Fibroblast of skin of left quadriceps (primary cell): Measurements from ENCODE around the gene PITRM1.
"Not testable (repeated sequence)": the region's sequence is repeated elsewhere in the genome, so short reads cannot be mapped to it uniquely, and the experiment has no call there.

Experiments used
- DNase-seq, 2 experiments: peaks; one replicate each; pipeline ENCODE4 v3.0.0-alpha.2; 2013; ENCODE audit warnings: low read depth in 2 of 2

PITRM1 gene

DNA sequence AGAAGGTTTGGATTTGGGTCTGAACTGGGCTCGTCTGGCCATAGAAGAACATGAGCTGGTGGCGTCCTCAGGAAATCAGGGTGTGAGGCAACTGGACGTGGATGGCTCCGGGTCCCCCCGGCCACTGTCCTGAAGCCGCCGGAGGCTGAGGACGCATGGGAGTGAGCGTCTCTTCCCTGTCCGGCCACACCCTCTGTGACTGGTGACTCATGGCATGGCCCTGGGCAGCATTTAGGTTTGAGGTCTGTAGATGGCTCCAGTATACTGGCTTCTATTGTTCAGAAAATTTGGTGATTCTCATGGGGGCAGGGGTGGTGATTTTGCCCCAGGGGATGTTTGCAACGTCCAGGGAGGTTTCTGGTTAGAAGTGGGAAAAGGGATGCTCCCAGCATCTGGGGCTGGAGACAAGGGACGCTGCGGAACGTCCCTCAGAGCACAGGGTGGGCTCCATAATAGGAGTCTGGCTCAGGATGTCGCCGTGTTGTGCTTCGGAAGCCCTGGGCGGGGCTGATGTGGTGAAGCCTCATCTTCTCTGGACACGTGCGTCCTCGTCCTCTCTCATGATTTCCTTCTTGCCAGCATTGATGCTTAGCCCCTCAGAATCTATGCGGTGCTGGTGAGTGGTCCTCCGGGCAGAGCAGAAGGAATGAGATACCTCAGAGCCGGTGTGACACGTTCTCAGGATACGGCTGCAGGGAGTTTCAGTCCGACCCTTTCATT is 49.9 kb downstream of the PITRM1 start:
- no peak for DNase-seq

DNA sequence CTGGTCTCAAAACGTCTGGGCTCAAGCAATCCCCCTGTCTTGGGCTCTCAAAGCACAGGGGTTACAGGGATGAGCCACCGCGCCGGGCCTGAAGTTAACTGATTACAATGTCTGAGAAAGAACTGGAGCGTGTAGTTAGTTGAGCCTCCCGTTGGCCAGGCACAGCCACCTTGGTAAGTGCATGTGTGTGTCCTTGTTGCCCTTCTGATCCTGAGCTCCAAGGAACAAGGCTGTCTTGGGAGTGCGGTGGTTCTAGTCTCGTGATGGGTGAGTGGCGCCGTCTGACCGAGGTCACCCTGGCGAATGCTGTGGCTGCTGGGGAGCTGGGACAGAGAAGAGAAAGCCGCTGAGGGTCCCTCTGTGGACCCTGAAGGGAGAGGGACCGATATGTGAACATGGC is 50.5 kb downstream of the PITRM1 start:
- DNase-seq: no peak

- no peak for DNase-seq
Observed at GRCh38 chr10:3119796-3120459, 52.7 kb downstream of the PITRM1 start.

- no peak for DNase-seq
Observed at GRCh38 chr10:3118641-3119091, 53.9 kb downstream of the PITRM1 start.

GRCh38 chr10:3117486-3117885 is 55.1 kb downstream of the PITRM1 start:
- DNase-seq: no peak

DNA sequence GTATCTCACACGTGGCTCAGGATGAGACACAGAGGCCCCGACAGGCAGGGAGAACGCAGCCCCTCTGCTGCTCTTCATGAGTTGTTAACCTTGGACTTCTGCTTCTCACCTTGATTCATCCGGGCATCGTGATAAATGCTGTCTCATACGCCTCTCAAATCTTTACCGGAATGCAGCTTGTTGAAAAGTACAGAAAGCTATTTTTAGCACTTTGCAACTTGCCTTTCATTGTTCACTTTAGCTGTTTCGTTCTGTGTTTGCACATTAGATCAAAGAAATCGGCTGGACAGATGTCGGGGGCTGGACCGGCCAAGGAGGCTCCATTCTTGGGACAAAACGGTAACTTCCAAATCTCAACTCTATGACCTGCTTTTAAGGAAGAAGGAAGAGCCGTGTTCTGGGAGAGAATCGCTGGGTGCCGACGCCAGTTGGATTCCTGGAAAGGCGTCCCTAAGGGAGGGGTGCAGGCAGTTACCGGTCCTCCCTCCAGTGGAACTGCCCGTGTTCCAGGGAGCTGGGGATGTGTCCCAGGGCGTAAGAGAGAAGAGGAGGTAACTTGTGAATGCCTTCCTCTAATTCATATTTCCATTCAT is 56.0 kb downstream of the PITRM1 start:
- no peak for DNase-seq

GRCh38 chr10:3115685-3116084 is 56.9 kb downstream of the PITRM1 start:
- DNase-seq: no peak

GRCh38 chr10:3113343-3113720 is 59.2 kb downstream of the PITRM1 start:
- DNase-seq: no peak

- no peak for DNase-seq
Observed at GRCh38 chr10:3111621-3112163, 60.9 kb downstream of the PITRM1 start.

DNA sequence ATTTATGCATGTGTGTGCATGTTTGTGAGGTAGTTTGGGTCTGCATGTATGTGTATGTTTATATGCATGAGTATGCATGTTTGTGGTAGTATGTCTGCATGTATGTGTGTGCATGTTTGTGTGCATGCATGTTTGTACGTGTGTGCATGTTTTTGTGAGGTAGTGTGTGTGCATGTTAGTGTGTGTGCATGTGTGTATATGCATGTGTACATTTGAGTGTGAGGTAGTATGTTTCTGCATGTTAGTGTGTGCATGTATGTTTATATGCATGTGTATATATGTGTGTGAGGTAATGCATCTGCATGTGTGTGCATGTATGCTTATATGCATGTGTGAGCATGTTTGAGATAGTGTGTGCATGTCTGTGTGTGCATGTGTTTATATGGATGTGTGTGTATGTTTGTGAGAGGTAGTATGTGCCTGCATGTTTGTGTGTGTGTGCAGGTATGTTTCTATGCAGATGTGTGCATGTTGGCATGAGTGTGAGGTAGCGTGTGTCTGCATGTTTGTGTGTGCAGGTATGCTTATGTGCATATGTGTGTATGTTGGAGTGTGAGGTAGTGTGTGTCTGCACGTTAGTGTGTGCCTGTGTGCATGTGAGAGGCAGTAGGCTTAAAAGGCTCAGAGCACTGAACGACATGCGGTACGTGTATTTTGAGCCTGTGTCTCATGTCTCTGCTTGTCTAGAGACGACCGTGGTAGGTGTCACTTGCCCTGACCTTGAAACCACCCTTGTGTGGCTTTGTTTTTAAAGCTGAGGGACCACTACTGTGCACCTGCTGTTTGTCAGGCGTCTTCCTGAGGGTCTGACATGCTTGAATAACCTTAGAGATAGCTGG is 61.6 kb downstream of the PITRM1 start:
- no peak for DNase-seq

- no peak for DNase-seq
Observed at GRCh38 chr10:3109633-3110032, 62.9 kb downstream of the PITRM1 start.

- DNase-seq: no peak
Observed at GRCh38 chr10:3109196-3109595, 63.4 kb downstream of the PITRM1 start.

GRCh38 chr10:3108575-3109105 is 63.9 kb downstream of the PITRM1 start:
- no peak for DNase-seq

DNA sequence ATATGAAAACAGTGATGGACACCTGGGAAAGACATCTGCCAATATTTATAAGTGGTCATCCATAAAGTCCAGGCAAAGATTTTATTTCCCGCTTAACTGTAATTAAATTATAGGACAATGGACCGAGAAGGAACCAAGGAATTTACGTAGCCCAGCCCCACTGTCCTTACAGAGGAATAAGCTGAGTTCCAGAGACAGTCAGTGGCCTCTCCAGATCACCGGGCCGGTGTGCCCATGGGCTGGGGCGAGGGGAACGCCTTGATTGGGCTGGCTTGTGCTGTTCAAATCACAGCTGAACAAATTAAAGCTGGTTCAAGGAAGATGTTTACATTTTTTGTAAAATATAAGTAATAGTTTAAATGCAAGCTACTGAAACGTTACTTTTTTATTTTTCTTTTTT is 64.5 kb downstream of the PITRM1 start:
- no peak for DNase-seq

DNA sequence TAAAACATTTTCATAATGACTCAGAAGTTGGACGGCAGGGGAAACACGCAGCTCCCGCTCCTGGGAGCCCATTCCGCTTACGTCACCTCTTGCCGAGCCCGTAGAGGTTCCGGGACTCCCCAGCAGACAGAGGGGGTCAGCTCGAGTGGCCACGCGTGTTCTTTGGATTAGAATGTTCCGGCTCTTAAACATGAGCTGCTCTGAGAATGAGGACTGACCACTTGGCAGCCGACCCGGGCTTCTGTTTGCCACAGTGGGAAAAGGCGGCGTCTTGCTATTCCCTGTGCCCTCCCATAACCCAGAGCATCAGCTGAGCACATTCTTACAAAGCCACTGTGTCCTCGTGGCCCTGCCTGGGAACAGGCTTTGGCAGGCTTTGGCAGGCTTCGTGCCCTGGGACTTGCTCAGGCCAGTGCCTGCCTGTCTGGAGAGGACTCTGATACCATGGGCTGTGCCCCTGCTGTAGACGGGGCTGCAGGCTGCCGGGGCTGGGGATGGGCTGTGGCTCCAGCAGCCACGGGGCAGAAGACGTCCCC is 65.1 kb downstream of the PITRM1 start:
- no peak for DNase-seq

DNA sequence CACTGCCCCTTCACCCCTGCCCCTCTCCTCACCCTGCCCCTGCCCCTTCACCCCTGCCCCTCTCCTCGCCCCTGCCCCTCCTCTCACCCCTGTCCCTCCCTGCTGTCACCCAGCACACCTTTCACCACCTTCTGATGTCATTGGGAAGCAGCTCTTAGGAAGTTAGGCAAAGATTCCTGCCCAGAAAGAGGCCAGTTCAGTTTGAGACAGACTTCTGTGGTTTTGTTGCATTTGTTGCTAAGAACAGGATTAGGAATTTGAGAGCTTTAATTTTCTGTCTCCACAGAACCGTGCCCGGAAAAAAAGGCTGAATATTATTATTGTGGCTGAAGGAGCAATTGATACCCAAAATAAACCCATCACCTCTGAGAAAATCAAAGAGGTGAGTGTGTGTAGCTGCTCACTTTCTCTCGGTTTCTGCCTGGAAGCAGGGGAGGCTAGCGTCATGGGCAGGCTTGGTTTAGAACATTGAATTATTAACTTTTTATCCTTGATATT is 65.6 kb downstream of the PITRM1 start:
- DNase-seq: no peak

GRCh38 chr10:3106328-3106727 is 66.3 kb downstream of the PITRM1 start:
- DNase-seq: not testable (repeated sequence)

GRCh38 chr10:3105905-3106304 is 66.7 kb downstream of the PITRM1 start:
- DNase-seq: no peak

- DNase-seq: no peak
Observed at GRCh38 chr10:3105166-3105565, 67.4 kb downstream of the PITRM1 start.

DNA sequence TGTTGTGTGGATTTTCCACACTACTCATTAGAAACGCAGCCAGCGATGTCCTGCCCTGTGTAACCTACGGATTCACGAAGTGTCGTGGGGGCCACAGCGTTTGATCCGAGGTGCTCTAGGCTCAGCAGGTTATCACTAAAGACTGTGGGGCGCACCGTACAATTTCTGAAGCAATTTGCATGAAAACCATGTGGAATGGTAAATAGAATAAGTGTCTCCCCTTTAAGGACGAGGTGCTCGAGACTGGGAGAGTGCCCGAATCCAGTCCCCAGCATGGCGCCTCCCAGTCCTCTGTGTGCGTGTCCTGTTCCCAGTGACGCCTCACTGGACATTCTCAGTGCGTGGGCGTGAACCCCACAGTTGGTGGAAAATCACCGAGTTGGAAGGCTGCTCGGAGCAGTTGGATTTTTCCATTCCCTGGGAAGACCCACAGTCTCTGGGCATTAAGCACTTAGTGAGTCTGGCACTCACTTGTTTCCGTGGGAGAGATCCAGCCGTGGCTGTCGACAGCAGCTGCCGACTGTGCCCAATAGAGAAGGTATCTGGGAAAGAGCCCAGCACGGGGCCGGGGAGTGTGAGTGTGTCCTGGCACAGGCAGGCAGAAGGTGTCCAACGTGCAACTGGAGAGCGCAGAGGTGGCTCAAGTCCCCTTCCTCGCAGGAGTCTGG is 68.2 kb downstream of the PITRM1 start:
- DNase-seq: no peak

DNA sequence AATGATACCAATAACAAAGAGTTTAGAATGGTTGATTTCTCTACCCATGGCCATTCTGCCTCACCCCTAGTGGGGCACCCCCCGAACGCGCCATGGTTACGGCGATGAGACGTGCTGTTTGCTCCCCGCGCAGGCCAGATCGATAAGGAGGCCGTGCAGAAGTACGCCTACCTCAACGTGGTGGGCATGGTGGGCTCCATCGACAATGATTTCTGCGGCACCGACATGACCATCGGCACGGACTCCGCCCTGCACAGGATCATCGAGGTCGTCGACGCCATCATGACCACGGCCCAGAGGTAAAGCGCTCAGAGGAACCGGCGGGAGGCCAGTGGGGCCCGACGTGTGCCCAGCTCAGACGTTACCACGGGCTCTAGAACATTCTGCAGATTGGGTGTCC is 68.9 kb downstream of the PITRM1 start:
- DNase-seq: no peak
